GM23338 (cell line): ENCODE results near the gene SLC4A2. TPM values are rescaled to one million over a fixed set of nuclear protein-coding genes. Genes with fewer than 3 reads are reported as not detected.

Experiments
- ATAC-seq: fragments of 200-7000 bp; cut with Tn5 transposase; 3 replicates; pipeline ENCODE4 v1.9.1; 2020
- DNase-seq: peaks from one replicate; pipeline ENCODE4 v3.0.0-alpha.2; 2015; ENCODE audit warnings: low spot score
- H2AFZ ChIP-seq: fragments of 200-600 bp; sonication (generic); 2 replicates; pipeline ENCODE4 v1.8.0; 2016; ENCODE audit warnings: antibody characterized with exemption, mild to moderate bottlenecking, moderate library complexity
- H3F3A ChIP-seq: fragments of 200-600 bp; sonication (generic); replicated peaks from 2 replicates; pipeline ENCODE4 v1.8.0; 2017; ENCODE audit warnings: antibody characterized with exemption, mixed run types, low read depth
- H3K27ac ChIP-seq: fragments of 200-600 bp; sonication (generic); 2 replicates; pipeline ENCODE4 v1.6.1; 2016; ENCODE audit warnings: low read depth
- H3K27me3 ChIP-seq: fragments of 200-600 bp; sonication (generic); 2 replicates; pipeline ENCODE4 v1.8.0; 2016; ENCODE audit warnings: mild to moderate bottlenecking, mixed run types, moderate library complexity; ENCODE audit not compliant: insufficient read depth
- H3K36me3 ChIP-seq: fragments of 200-600 bp; sonication (generic); 2 replicates; pipeline ENCODE4 v1.8.0; 2016; ENCODE audit warnings: mild to moderate bottlenecking; ENCODE audit not compliant: insufficient read depth
- H3K4me1 ChIP-seq: fragments of 200-600 bp; sonication (generic); 2 replicates; pipeline ENCODE4 v1.8.0; 2016; ENCODE audit warnings: mild to moderate bottlenecking, moderate library complexity; ENCODE audit not compliant: insufficient read depth
- H3K4me2 ChIP-seq: fragments of 200-600 bp; sonication (generic); 2 replicates; pipeline ENCODE4 v1.7.1; 2017; ENCODE audit warnings: mixed run types
- H3K4me3 ChIP-seq: fragments of 200-600 bp; sonication (generic); 2 replicates; pipeline ENCODE4 v1.6.1; 2016; ENCODE audit warnings: mixed run types
- H3K79me2 ChIP-seq: fragments of 200-600 bp; sonication (generic); replicated peaks from 2 replicates; pipeline ENCODE4 v1.8.0; 2017; ENCODE audit warnings: mild to moderate bottlenecking; ENCODE audit not compliant: insufficient read depth
- H3K9me2 ChIP-seq: fragments of 200-600 bp; sonication (generic); 2 replicates; pipeline ENCODE4 v1.8.0; 2017; ENCODE audit not compliant: insufficient read depth
- H4K20me1 ChIP-seq: fragments of 200-600 bp; sonication (generic); replicated peaks from 2 replicates; pipeline ENCODE4 v1.8.0; 2017; ENCODE audit warnings: mild to moderate bottlenecking; ENCODE audit not compliant: insufficient read depth
- H3K27ac Mint-ChIP-seq: 2 replicates; pipeline ENCODE4 v1.8.0; 2020; ENCODE audit warnings: inconsistent platforms, mild to moderate bottlenecking, moderate library complexity, mixed read lengths
- H3K27me3 Mint-ChIP-seq: 3 replicates; pipeline ENCODE4 v1.8.0; 2022; ENCODE audit warnings: low read depth, mild to moderate bottlenecking, moderate library complexity, mixed read lengths, inconsistent platforms; ENCODE audit not compliant: insufficient read depth, poor library complexity
- H3K36me3 Mint-ChIP-seq: 3 replicates; pipeline ENCODE4 v1.8.0; 2021; ENCODE audit warnings: low read depth, mild to moderate bottlenecking, inconsistent platforms, moderate library complexity, mixed read lengths
- H3K4me1 Mint-ChIP-seq: 3 replicates; pipeline ENCODE4 v1.8.0; 2020; ENCODE audit warnings: mild to moderate bottlenecking, inconsistent platforms, mixed read lengths
- H3K4me3 Mint-ChIP-seq: 3 replicates; pipeline ENCODE4 v1.8.0; 2021; ENCODE audit warnings: moderate library complexity, mild to moderate bottlenecking, inconsistent platforms, mixed read lengths
- H3K9me3 Mint-ChIP-seq: 3 replicates; pipeline ENCODE4 v1.8.0; 2020; ENCODE audit warnings: moderate library complexity, mild to moderate bottlenecking, inconsistent platforms, mixed read lengths
- CREB1 ChIP-seq: fragments of 250-450 bp; sonication (Bioruptor Pico); IDR thresholded peaks from 2 replicates; pipeline ENCODE4 v1.5.0; 2020; ENCODE audit warnings: low read depth, mild to moderate bottlenecking, moderate library complexity
- EZH2phosphoT487 ChIP-seq: fragments of 200-600 bp; sonication (generic); IDR thresholded peaks from one replicate; pipeline ENCODE4 v1.8.1; 2018; ENCODE audit warnings: antibody characterized with exemption; ENCODE audit not compliant: unreplicated experiment
- NANOG ChIP-seq: IDR thresholded peaks from 2 replicates; pipeline ENCODE4 v1.6.1; 2016; ENCODE audit warnings: antibody characterized with exemption, borderline replicate concordance
- ZNF114 ChIP-seq: fragments of 250-450 bp; sonication (Bioruptor Pico); IDR thresholded peaks from 2 replicates; pipeline ENCODE4 v1.5.0; 2020; ENCODE audit warnings: mild to moderate bottlenecking, moderate library complexity
- ZNF462 ChIP-seq: fragments of 250-450 bp; sonication (Bioruptor Pico); IDR thresholded peaks from 2 replicates; pipeline ENCODE4 v1.5.0; 2020; ENCODE audit warnings: mild to moderate bottlenecking, moderate library complexity
- polyA plus RNA-seq: library from polyadenylated mRNA; unstranded; fragments of >200 nt; fragmentation: Nextera tagmentation; extraction: Ambion mirVana; gene quantifications from 2 replicates; pipeline ENCODE4 v1.2.1, GENCODE V29; 2016
- total RNA-seq: library from RNA; depleted of rRNA; stranded (reverse); fragments of >200 nt; shearing (Covaris generic); gene quantifications from 2 replicates; pipeline ENCODE4 v1.2.3, GENCODE V29; 2014

Gene SLC4A2
- total and polyA plus RNA-seq, 2 experiments from 2014 or later = 64.8 to 106 TPM

DNA sequence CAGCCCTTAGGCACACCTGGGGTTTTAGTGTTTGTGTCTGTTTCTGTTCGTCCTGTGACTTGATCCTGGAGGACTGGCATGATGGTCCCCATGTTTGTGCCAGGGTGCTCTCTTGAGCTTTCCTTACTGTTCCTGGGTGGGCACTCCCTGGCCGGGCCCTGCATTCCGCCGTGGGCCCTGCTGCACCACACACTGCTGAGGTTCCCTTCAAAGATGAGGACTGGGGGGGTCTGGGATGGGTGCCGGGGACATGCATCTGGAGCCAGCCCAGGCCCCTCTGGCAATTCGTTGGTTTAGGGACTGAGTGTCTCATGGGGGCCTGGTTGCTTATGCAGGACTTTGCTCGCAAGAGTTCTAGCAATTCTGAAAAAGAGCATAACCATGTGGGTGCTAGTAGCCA lies 31.6 kb downstream of the SLC4A2 start:
- Mint-ChIP-seq H3K4me1 (peaks cover 38% of the 10 kb centered on the region), H3K36me3 (peaks cover 17% of the 10 kb centered on the region), H3K4me3 (no peak overlapping the region; the same call in 2 of the 3 replicates)

More for the DNA sequence above, 31.6 kb downstream of the SLC4A2 start:
- Histone ChIP-seq H3K36me3 (no peaks in the 10 kb centered on the region), H3K27me3 (peaks cover 35% of the 10 kb centered on the region), H3K9me2 (no peaks in the 10 kb centered on the region), H3F3A (peaks cover 17% of the 10 kb centered on the region; the same call in 1 of the 2 replicates), H3K4me3 (no peak overlapping the region), H3K79me2 (peaks cover 87% of the 10 kb centered on the region), H2AFZ (no peak overlapping the region), H3K27ac (no peak overlapping the region), H3K4me2 (no peak overlapping the region), H4K20me1 (peaks cover 80% of the 10 kb centered on the region), H3K4me1 (peaks cover 20% of the 10 kb centered on the region)
- TF ChIP-seq NANOG (no peak), ZNF114 (no peak), CREB1 (CRISPR knock-in tag) (no peak), EZH2phosphoT487 (no peak), ZNF462 (CRISPR knock-in tag) (no peak)
- Mint-ChIP-seq H3K27me3 (peaks cover 35% of the 10 kb centered on the region), H3K27ac (no peak overlapping the region), H3K9me3 (no peaks in the 10 kb centered on the region; the same call in 2 of the 3 replicates)
- ATAC-seq (no peak), DNase-seq (no peak)
